ENCODE measurements around the gene SEMG1. TPM values are rescaled to one million over a fixed set of nuclear protein-coding genes. Genes with fewer than 3 reads are reported as not detected.

Gene SEMG1
- total RNA-seq, 1 experiment from 2014 or later: not detected

- TF ChIP-seq, protein P1, sequence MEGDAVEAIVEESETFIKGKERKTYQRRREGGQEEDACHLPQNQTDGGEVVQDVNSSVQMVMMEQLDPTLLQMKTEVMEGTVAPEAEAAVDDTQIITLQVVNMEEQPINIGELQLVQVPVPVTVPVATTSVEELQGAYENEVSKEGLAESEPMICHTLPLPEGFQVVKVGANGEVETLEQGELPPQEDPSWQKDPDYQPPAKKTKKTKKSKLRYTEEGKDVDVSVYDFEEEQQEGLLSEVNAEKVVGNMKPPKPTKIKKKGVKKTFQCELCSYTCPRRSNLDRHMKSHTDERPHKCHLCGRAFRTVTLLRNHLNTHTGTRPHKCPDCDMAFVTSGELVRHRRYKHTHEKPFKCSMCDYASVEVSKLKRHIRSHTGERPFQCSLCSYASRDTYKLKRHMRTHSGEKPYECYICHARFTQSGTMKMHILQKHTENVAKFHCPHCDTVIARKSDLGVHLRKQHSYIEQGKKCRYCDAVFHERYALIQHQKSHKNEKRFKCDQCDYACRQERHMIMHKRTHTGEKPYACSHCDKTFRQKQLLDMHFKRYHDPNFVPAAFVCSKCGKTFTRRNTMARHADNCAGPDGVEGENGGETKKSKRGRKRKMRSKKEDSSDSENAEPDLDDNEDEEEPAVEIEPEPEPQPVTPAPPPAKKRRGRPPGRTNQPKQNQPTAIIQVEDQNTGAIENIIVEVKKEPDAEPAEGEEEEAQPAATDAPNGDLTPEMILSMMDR (IDR thresholded peaks at IDR 0.05): no peak
- no peak for TF ChIP-seq REST (IDR thresholded peaks at IDR 0.05; ENCODE audit: insufficient read depth in 1 of 2, low read depth in 2 of 2, low read length in 1 of 2)
- no peak for TF ChIP-seq POLR2AphosphoS5 (IDR thresholded peaks at IDR 0.05; ENCODE audit: low read depth, low read length)
- TF ChIP-seq TCF7L2 (IDR thresholded peaks at IDR 0.05; ENCODE audit: low read depth, low read length): no peak
- TF ChIP-seq SIN3A (IDR thresholded peaks at IDR 0.05; ENCODE audit: borderline replicate concordance, insufficient read depth, low read depth, low read length): no peak
- ATAC-seq: no peak
- in situ Hi-C loops (cut with HindIII; ENCODE audit: low pct_unique_long_range_greater_than_20kb, low sequenced_read_pairs) (no loop called here), intact Hi-C loops (cut with micrococcal nuclease; ENCODE audit: unreplicated experiment) (no loop called here)
- Histone ChIP-seq H3K9me3 (ENCODE audit: control insufficient read depth, insufficient read depth, low read depth, low read length) (no peaks in the 10 kb centered on the region), H3K27me3 (ENCODE audit: control insufficient read depth, insufficient read depth, low read length) (no peaks in the 10 kb centered on the region), H3K36me3 (ENCODE audit: control insufficient read depth, insufficient read depth, low read length) (no peaks in the 10 kb centered on the region), H3K4me1 (ENCODE audit: control insufficient read depth, insufficient read depth, low read length) (no peaks in the 10 kb centered on the region), H3K4me3 (ENCODE audit: low read depth in 2 of 2, low read length in 2 of 2) (no peak overlapping the region), H3K27ac (ENCODE audit: low read length) (no peak overlapping the region)
- no peak for DNase-seq (ENCODE audit: low read depth, low spot score)
- no TSS peak for BruUV-seq (replicated peaks)
- ChIA-PET POLR2A (no interaction called here), CTCF (no interaction called here)
Observed at GRCh38 chr20:45187693-45188092, 19.1 kb upstream of the SEMG1 start.

DNA sequence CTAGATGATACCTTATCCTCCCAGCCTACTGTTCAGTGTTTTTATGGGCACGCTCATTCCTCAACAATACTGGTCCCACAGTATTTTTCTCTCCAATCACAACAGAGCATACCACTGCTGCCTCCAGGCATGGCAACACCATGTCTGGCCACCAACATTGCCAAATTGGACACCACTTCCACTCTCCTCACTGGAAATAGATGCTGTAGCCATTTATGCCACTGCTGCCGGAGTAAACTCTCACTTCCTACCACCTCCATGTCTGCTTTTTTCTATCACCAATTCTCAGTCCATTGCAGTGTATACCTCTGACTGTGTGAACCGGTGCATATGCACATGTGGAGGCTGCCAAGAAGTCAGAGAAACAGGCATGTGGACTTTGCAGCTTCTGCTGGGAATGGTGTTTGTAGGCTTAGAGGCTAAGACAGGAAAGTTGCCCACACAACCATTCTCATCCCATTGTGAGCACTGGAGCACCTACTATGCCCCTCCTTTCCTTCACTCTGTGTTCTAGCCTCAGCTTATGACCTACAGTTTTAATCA lies 17.7 kb upstream of the SEMG1 start:
- in situ Hi-C loops (cut with HindIII; ENCODE audit: low pct_unique_long_range_greater_than_20kb, low sequenced_read_pairs): no loop called here
- TF ChIP-seq POLR2AphosphoS5 (IDR thresholded peaks at IDR 0.05; ENCODE audit: low read depth, low read length) (no peak), REST (IDR thresholded peaks at IDR 0.05; ENCODE audit: insufficient read depth in 1 of 2, low read depth in 2 of 2, low read length in 1 of 2) (no peak), SIN3A (IDR thresholded peaks at IDR 0.05; ENCODE audit: borderline replicate concordance, insufficient read depth, low read depth, low read length) (no peak), TCF7L2 (IDR thresholded peaks at IDR 0.05; ENCODE audit: low read depth, low read length) (no peak)
- TF ChIP-seq, protein P1 (IDR thresholded peaks at IDR 0.05): no peak
- BruUV-seq (replicated peaks): no TSS peak
- intact Hi-C loops (cut with micrococcal nuclease; ENCODE audit: unreplicated experiment): no loop called here
- Histone ChIP-seq H3K4me3 (ENCODE audit: low read depth in 2 of 2, low read length in 2 of 2) (no peak overlapping the region), H3K27me3 (ENCODE audit: control insufficient read depth, insufficient read depth, low read length) (no peaks in the 10 kb centered on the region; the same call in 1 of the 2 replicates), H3K27ac (ENCODE audit: low read length) (no peak overlapping the region), H3K9me3 (ENCODE audit: control insufficient read depth, insufficient read depth, low read depth, low read length) (no peaks in the 10 kb centered on the region), H3K4me1 (ENCODE audit: control insufficient read depth, insufficient read depth, low read length) (no peaks in the 10 kb centered on the region), H3K36me3 (ENCODE audit: control insufficient read depth, insufficient read depth, low read length) (no peaks in the 10 kb centered on the region)
- no peak for DNase-seq (ENCODE audit: low read depth, low spot score)
- ChIA-PET POLR2A (interaction anchor here (0.6 kb wide), 1 partner anchor 27 kb away, joined by 4 read pairs; no protein-coding TSS in a partner anchor), CTCF (no interaction called here)
- ATAC-seq: no peak
